Forelimb muscle (tissue), 1 donor: ENCODE results near the gene KCTD1. TPM values are rescaled to one million over a fixed set of nuclear protein-coding genes. Genes with fewer than 3 reads are reported as not detected.
"Not testable (repeated sequence)": the region's sequence is repeated elsewhere in the genome, so short reads cannot be mapped to it uniquely, and the experiment has no call there.

ENCODE experiments used
- DNase-seq: peaks from one replicate; pipeline ENCODE4 v3.0.0-alpha.2; 2013; ENCODE audit warnings: low read depth
- polyA plus RNA-seq: library from polyadenylated mRNA; unstranded; fragments of 120-200 nt; gene quantifications from one replicate; pipeline ENCODE4 v1.2.1, GENCODE V29; 2013; ENCODE audit not compliant: insufficient read length

Gene KCTD1
- polyA plus RNA-seq, 1 donor: 4.2 TPM

DNA sequence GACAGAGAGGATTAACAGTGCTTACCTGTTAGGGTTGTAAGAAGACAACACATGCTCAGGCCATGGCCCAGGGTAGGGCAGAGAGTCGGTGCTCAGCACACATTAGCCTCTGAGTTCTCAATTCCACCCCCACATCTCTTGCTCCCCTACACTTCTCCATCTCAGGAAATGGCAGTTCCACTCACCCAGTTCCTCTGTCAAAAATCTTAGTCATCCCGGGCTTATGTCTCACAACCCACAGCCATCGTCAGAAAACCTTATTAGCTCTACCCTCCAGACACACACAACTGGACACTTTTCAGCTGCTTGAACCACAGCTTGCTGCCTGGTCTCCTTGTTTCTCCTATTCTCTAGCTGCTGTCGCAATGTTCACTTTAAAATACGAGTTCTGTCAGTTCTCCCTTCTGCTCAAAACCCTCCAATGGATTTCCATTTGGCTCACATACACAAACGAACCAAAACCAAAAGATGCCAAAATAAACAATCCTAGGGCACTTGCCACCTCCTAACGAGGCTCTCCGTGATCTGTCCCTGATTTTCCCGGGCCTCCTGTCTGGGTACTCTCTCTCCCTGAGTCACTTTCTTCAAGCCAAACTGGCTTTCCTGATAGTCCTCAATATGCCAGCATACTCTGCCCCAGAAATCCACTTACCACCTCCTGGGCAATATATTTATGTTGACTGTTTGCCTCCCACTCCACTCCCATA, 89.7 kb downstream of the KCTD1 start:
- DNase-seq: no peak

DNA sequence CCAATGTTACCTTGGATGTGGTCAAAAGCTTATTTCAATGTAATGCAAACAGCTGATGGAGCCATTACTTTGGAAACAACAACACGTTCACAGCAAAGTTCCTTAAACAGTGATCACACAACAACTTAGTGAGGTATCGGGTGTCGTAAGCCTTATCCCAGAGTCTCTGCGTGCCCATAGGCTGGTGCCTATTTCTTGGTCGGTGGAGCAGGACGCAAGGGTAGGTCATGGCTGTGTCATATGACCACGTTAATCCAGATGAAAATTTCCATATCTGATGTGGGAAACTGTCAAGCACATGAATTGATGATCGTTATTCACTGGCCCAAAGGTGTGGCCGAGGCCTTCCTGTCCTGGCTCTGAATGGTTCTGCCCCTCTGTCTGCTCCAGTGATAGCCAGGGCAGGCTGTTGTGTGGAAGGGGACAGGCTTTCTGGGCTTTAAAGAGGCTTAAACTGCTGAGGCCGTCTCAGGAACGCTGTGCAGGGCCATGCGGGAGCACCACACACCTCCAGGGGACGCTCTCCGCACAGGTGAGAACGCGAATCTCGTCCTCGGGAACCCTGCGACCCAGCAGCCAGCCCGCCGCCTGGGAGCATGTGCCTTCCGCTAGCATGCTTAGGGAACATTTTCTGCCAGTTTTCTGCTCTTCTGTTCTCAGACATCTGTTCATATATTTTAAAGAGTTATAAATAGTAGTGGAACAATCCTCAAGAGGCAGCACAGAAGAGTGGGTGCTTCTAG, 90.6 kb downstream of the KCTD1 start:
- no peak for DNase-seq

GRCh38 chr18:26457195-26457594, 91.2 kb downstream of the KCTD1 start:
- DNase-seq: no peak

DNA sequence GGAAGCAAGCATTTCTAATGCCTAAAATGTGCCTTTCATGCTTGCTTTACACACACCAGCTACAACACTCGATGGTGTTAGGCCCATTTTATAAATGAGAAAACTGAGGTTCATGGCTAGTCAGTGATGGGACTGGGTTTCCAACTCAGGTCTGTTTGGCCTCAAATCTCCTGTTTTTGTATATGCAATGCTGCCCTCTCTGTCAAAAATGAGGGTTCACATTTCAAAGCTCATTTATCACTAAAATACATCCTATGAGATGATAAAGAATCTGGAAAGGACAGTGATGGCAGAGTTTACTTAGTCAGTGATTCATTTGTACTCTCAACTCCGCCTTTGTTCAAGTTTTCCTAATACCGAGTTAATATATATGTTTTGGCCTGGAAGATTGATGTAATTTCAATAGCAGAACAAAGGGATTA, 92.3 kb downstream of the KCTD1 start:
- DNase-seq: no peak

DNA sequence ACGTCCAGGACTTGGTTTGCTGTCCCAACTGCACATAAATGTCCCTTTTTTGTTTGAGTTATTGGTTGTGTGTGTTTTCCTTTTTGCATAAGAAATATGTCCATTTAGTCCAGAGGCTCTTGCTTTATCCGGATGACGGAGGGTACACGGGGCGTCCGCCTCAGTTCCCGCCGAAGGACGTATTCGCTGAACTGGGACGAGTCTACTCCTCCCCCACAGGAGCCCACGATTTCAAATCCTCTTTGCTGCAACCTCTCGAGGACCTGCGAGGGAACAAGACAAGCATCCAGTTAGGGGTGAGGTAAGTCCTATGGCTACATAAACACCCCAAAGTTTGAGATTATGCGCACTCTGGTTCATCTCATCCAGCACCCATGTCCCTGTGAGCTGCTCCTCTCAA, 92.7 kb downstream of the KCTD1 start:
- no peak for DNase-seq

DNA sequence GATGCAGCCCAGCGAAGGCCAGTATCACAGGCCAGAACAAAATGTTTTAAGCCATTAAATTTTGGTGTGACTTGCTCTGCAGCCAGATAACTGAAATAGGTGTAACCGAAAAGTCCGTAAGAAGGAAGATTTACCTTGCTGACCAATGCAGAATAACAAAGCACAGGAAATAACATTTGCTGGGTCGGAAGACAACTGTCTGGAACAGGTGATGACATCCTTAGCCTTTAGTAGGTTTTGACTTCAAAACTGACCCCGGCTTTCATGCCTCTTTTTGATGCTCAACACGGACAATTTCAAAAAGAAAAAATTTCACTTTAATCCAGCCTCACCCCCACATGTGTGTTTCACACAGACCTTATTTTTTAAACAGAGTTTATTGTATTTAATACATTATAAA, 93.7 kb downstream of the KCTD1 start:
- DNase-seq: no peak

DNA sequence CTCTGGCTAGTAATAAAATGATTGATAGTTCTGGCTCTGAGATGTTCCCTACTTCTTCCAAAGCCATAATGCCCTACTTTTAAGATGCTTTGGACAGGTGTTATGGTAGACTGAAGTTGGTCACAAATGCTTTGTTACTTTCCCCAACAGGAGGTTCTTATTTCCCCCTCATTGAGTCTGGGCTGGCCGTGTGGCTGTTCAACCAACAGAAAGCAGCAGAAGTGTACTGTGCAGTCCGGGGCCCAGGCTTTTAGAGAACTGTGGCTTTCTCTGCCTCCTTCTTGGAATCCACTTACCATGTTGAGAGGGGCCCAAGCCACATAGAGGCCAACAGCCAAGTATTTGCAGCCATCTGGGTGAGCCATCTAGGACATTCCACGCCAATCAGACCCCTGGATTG, 94.2 kb downstream of the KCTD1 start:
- no peak for DNase-seq

GRCh38 chr18:26453386-26453901, 94.9 kb downstream of the KCTD1 start:
- no peak for DNase-seq

GRCh38 chr18:26450989-26451682, 97.2 kb downstream of the KCTD1 start:
- no peak for DNase-seq

DNA sequence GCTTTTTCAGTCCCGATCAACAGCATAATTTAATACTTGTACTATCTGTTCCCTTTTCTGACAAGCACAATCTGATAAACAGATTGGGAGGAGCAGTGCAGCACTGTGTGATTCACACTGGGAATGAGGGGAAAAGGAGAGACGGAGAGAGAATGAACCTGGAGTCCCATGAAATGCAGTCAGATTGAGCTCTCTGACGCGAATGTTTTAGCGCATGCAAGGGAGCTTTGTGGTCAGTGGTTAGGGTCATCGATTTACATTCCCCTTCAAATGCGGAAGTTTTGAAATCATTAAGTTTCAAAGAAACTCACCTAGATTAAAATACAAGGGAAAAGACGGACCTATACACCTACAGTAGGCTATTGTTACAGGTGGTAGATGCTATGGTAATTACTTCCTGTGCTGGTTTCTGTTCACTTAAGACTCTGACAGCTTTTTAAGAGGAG, 99.6 kb downstream of the KCTD1 start:
- DNase-seq: no peak

DNA sequence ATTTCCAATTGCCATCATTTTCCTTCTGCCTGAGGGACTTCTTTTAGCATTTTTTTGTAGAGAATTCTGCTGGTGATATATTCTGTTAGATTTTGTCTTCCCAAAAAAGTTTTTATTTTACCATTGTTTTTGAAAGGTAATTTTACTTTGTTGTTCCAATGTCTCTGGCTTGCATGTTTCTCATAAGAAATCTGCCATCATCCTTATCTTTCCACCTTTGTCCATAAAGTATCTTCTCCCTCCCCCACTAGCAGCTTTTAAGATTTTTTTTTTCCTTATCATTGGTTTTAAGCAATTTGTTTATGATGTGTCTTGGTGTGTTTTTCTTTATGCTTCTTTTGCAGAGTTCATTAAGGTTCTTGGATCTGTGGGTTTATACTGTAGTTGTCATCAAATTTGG, 104.5 kb downstream of the KCTD1 start:
- no peak for DNase-seq

- no peak for DNase-seq
These were observed 106.2 kb downstream of the KCTD1 start for GRCh38 chr18:26442126-26442525.

- no peak for DNase-seq
These were observed 107.7 kb downstream of the KCTD1 start for GRCh38 chr18:26440644-26441043.

- no peak for DNase-seq
These were observed 108.8 kb downstream of the KCTD1 start for GRCh38 chr18:26439537-26439936.

GRCh38 chr18:26438980-26439379, 109.4 kb downstream of the KCTD1 start:
- DNase-seq: no peak

DNA sequence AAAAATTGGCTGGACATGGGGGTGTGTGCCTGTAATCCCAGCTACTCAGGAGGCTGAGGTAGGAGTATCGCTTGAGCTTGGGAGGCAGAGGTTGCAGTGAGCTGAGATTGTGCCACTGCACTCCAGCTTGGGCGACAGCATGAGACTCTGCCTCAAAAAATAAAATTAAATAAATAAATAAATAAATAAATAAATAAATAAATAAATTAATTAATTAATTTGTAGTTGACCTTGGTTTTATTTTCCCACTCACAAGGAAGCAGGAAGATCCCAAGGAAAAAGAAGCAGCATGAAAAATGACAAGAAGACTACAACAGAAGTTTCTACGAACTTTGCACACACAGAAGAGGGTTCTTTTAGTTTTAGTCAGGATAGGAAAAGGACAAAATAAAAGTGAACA, 110.7 kb downstream of the KCTD1 start:
- DNase-seq: not testable (repeated sequence)

DNA sequence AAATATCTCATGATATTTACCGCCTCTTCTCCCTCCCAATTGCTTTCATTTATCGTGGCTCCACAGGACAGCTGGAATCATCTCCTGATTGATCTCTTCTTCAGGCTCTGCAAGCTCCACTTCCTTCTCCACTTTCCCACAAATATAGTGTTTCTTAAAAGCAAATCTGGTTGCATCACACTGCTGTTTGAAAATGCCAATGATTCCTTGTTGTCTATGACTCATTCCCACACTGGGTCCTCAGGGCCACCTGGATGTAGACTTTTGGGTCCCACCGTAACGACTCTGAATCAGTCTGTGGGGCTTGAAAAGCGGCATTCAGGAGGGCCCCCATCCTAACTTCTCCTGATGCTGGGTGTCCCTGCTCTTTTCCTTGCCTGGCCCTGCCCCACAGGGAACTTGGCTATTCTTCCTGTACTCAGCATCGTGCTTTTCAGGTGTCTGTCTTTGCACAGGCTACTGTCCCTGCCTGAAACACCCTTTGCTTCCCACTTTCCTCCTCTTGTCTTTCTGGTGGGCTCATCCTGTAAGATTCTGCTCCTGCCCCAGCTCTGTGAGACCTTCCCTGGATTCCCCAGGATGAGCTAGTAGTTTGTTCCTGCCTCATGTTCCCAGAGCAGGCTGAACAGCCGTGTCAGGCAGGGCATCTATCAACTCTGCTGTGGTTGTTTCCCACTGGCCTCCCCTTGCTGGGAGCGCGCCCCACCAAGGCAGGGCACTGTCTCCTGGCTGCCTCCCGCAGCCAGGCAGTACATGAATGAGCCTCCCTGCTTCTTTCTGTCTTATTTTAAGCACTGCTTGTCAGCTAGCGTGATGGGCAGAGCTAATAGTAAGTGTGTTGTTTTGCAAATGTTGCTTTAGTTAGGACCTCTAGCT, 111.9 kb downstream of the KCTD1 start:
- DNase-seq: no peak

DNA sequence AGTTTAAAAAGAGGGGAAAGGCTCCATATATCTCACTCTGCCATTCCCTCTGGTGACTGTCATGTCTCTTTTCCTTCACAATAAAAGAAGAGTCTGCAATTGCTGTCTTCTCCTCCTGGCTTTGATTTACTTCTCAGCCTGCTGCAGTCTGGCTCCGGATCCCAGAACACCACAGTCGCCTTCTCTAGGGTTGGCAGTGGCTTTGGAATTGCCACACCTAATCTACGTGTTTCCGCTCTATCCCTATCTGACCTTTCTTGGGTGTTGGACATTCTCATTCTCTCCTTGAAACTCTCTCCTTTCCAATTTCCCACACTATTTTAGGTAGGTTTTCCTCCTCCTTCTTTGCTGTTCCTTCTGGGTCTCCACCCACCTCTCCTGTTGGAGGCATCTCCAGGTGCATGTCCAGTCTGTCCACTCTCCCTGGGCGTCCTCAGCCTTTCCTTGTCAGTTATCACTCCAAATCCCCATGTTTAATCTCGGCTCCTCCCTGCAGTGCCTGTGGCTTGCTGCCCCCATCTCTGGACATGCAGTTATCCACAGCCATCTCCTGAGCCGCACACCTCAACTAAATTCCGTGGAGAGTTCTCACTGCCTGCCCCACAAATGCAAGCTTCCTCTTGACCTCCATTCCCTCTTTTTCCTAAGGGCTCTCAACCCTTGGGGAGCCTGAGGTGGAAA, 112.8 kb downstream of the KCTD1 start:
- DNase-seq: no peak

DNA sequence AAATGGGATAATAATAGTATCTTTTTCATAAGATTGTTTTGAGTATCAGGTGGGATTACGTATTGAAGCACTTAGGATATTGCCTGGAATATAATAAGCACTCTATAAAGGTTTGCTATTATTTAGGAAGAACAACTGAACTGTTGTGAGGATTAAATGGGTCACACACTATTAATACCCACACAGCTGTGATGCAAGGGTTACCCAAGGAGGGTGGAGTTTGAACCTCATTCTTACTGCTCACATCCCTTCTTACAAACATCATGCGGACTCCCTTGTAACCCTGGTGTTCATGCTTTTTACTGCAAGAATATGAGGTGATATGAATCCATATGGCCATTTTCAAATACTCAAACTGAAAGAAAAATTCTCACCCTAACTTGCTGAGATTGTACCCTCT, 113.5 kb downstream of the KCTD1 start:
- DNase-seq: no peak

GRCh38 chr18:26432651-26433424, 115.5 kb downstream of the KCTD1 start:
- DNase-seq: no peak
